ENCODE data around the gene DAP. TPM values are rescaled to one million over a fixed set of nuclear protein-coding genes. Genes with fewer than 3 reads are reported as not detected.

The DAP gene
- total RNA-seq, 4 donors from 2014 or later: 47.8 to 57.3 (median 50.0) TPM

DNA sequence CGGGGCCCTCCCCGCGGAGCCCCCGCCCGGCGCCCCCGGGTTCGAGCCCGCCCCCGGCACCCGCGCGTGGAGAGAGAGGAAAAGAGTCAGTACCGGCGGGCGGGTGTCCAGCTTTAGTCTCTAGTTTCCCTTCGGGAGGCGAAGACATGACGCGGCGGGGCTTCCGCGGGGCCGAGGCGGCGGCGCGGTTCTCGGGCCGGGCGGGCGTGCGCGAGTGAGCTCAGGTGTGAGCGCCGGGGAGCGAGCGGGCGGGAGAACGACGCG, 181 bp downstream of the DAP start:
- ATAC-seq (ENCODE audit: low FRiP score) (no peak), DNase-seq (ENCODE audit: low spot score) (no peak)
- TF ChIP-seq CTCF (IDR thresholded peaks at IDR 0.05): no peak

GRCh38 chr5:10760096-10760920, 726 bp downstream of the DAP start:
- ATAC-seq (ENCODE audit: low FRiP score): peak; percentile 64
- no peak for DNase-seq (ENCODE audit: low spot score)
- TF ChIP-seq CTCF (IDR thresholded peaks at IDR 0.05): no peak

- DNase-seq (ENCODE audit: low spot score) (no peak), ATAC-seq (ENCODE audit: low FRiP score) (no peak)
- no peak for TF ChIP-seq CTCF (IDR thresholded peaks at IDR 0.05)
These were observed 1.9 kb downstream of the DAP start for GRCh38 chr5:10759111-10759510.

DNA sequence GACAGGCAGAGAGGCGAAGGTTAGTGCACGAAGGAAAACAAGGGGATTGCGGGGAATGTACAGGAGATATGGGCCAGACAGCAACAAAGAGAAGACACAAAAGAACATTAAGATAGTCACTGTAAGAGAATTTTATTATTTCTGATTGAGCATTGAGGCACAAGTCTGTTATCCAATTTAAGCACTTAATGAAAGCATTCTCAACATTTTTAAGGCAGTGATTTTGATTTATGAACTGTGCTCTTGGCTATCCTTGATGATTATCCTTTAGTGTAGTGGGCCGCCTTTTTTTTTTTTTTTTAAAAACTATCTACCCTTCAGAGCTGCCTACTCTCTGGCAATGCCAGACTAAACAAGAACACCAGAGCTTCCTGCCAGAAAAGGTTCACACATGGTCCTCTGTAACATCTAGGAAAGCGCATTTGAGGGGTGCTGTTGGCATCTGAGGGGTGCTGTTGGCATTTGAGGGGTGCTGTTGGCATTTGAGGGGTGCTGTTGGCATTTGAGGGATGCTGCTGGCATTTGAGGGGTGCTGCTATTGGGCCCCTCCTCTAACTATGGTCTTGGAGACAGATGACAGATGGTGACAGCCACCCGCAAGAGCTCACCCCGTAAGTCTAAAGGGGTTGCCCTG, 3.0 kb downstream of the DAP start:
- no peak for ATAC-seq (ENCODE audit: low FRiP score)
- TF ChIP-seq CTCF (IDR thresholded peaks at IDR 0.05): no peak

GRCh38 chr5:10757043-10757442, 4.0 kb downstream of the DAP start:
- no peak for ATAC-seq (ENCODE audit: low FRiP score)

More for the DNA sequence above, 3.0 kb downstream of the DAP start:
- DNase-seq (ENCODE audit: low spot score): no peak

DNA sequence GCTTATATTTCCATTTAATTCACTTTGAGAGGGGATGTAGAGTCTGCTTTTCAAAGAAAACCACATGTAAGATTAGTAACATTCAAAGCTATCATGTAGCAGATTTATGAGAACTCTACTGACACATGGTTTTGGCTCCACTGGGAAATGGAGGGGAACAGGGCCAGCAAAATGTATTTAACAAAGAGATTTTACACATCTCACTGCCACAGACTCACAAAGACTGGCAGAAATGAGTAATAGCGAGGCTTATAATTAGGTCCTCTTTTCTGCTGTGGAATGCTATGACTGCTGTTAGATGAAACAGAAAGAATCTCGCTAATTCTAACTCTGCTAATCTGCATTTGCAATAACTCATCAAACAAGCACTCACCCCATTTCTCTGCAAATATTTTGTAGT, 4.5 kb downstream of the DAP start:
- DNase-seq (ENCODE audit: low spot score) (no peak), ATAC-seq (ENCODE audit: low FRiP score) (peak; percentile 58)

More at GRCh38 chr5:10757043-10757442, 4.0 kb downstream of the DAP start:
- no peak for TF ChIP-seq CTCF (IDR thresholded peaks at IDR 0.05)
- DNase-seq (ENCODE audit: low spot score): no peak

More for the DNA sequence above, 4.5 kb downstream of the DAP start:
- TF ChIP-seq CTCF (IDR thresholded peaks at IDR 0.05): no peak
